HG02759 (cell line): ENCODE results near the gene STC2.

Experiments used
- ATAC-seq: cut with Tn5 transposase; IDR thresholded peaks from one replicate; pipeline ENCODE4 v1.9.1; 2021; ENCODE audit warnings: mild to moderate bottlenecking, moderate library complexity; ENCODE audit not compliant: unreplicated experiment

Gene STC2

GRCh38 chr5:173314166-173314952 is 13.9 kb downstream of the STC2 start:
- ATAC-seq = no peak

DNA sequence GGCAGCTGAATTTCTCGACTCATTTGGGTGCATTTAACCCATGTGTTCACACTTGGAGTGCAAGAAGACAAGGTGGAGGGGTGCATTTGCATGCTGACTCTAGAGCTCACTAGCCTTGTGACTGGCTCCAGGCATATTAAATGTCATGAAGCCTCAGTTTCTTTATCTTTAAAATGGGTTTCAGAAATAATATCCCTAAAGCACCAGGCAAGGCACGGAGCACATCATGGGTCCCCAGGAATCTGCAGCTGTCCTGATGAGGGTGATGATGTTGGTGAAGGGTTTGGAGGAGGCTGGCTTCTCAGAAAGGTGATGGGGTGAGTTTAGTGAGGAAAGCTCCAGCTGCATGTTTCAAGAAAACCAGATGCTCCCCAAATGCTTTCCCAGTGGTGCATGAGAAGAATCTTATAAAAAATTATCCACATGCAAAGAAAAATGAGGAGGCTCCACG is 14.8 kb downstream of the STC2 start:
- no peak for ATAC-seq

- ATAC-seq = no peak
Measured at GRCh38 chr5:173312821-173313220, 15.4 kb downstream of the STC2 start.

GRCh38 chr5:173311818-173312585 is 16.2 kb downstream of the STC2 start:
- ATAC-seq = no peak

GRCh38 chr5:173310861-173311785 is 17.1 kb downstream of the STC2 start:
- no peak for ATAC-seq

GRCh38 chr5:173310218-173310769 is 17.9 kb downstream of the STC2 start:
- ATAC-seq = no peak

- ATAC-seq = no peak
Measured at GRCh38 chr5:173309731-173310130, 18.5 kb downstream of the STC2 start.

- ATAC-seq = no peak
Measured at GRCh38 chr5:173308226-173308625, 20.0 kb downstream of the STC2 start.

GRCh38 chr5:173307695-173308094 is 20.5 kb downstream of the STC2 start:
- no peak for ATAC-seq

- no peak for ATAC-seq
Measured at GRCh38 chr5:173306695-173307094, 21.5 kb downstream of the STC2 start.

GRCh38 chr5:173304591-173304988 is 23.6 kb downstream of the STC2 start:
- no peak for ATAC-seq

- no peak for ATAC-seq
Measured at GRCh38 chr5:173303878-173304590, 24.2 kb downstream of the STC2 start.

GRCh38 chr5:173302546-173303155 is 25.6 kb downstream of the STC2 start:
- ATAC-seq = no peak

GRCh38 chr5:173301695-173302545 is 26.3 kb downstream of the STC2 start:
- no peak for ATAC-seq

GRCh38 chr5:173300389-173301047 is 27.7 kb downstream of the STC2 start:
- no peak for ATAC-seq

DNA sequence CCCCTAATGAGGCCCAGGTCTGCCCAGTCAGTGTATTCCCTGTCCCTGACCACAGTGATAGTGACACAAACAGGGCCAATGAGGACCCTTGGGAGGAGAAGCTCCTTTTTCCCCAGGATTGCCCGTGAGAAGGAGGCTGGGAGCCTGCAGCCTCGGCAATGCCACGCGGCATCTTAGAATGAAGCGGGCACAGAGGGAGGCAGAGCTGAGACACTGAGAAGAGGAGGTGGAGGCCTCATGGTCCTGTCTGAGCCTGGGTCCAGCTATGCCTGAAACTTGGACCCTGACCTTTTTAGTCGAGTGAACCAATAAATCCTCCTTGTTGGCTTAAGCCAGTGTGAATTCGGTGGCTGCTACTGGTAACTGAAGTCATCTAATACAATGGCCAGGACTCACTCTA is 28.4 kb downstream of the STC2 start:
- no peak for ATAC-seq

DNA sequence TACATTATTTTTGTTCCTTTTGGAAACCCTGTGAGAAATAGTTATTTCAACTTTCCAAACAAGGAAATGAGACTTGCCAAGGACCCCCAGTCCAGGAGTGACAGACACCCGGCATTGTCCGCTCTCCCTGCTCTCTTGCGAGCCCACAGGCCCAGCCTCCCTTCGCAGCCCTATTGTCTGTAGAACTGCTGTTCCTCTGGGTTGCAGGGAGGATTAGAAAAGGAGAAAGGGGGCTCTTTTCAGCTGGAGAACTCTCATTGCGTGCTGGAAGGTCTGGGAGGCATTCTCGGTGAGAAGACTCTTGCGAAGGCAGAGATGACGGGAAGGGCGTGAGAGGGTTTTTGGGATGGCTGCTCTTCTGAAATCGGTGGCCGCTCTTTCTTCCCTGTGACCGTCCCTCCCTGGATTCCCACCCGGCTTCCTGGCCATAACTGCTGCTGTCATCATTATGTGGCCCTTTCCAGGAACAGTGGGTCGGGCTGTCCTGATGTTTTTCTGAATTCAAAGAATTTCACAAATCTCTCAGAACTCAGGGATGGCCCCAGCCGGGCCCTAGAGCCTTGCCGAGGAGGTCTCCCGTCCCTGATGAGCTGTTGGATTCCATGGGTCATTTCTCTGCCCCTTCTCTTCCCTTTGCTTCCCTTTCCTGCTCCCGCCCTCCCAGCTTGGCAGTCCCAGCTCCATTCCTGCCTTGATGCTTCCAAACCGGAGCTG is 29.8 kb downstream of the STC2 start:
- no peak for ATAC-seq

GRCh38 chr5:173297813-173298212 is 30.4 kb downstream of the STC2 start:
- ATAC-seq = no peak
